GM12878 (cell line): ENCODE data around the gene HIVEP1. TPM values are rescaled to one million over a fixed set of nuclear protein-coding genes. Genes with fewer than 3 reads are reported as not detected.

Experiments used
- ATAC-seq: fragments of 200-7000 bp; cut with Tn5 transposase; 3 replicates; pipeline ENCODE4 v1.9.1; 2020; ENCODE audit warnings: mild to moderate bottlenecking, moderate library complexity
- BruUV-seq: library from RNA; stranded (reverse); fragments of 400-500 nt; replicated peaks from 2 replicates; lab custom pipeline; 2021; lab: Mats Ljungman, UMichigan
- CTCF ChIA-PET: fragments of 300-600 bp; sonication (Branson Sonifier 250); formaldehyde crosslinking; extraction: SDS; loops from one replicate; lab custom pipeline; 2021; ENCODE audit warnings: inconsistent platforms; lab: Yijun Ruan, JAX
- POLR2A ChIA-PET: fragments of 350-600 bp; formaldehyde crosslinking; extraction: SDS; loops from one replicate; lab custom pipeline; 2021; ENCODE audit warnings: inconsistent platforms; lab: Charles Lee
- RAD21 ChIA-PET: fragments of 300-600 bp; sonication (Branson Sonifier 250); formaldehyde crosslinking; loops from one replicate; lab custom pipeline; 2023; ENCODE audit warnings: antibody characterized with exemption; ENCODE audit not compliant: unreplicated experiment; lab: Charles Lee
- SMC1A ChIA-PET: fragments of 300-600 bp; sonication (Branson Sonifier 250); formaldehyde crosslinking; loops from one replicate; lab custom pipeline; 2023; ENCODE audit not compliant: unreplicated experiment, uncharacterized antibody; lab: Charles Lee
- DNase-seq: peaks from one replicate; pipeline ENCODE4 v3.0.0-alpha.2; 2011; ENCODE audit warnings: low read depth, low spot score
- FAIRE-seq: peaks from 3 replicates; lab custom pipeline; 2011; peaks lifted over from hg19 to GRCh38; lab: Jason Lieb, UNC
- H2AFZ ChIP-seq: 2 replicates; pipeline ENCODE4 v1.6.0; 2011; ENCODE audit warnings: low read depth, low read length, control low read depth; ENCODE audit not compliant: control insufficient read depth
- H3K27ac ChIP-seq: 2 replicates; pipeline ENCODE4 v1.5.1; 2011; ENCODE audit warnings: control low read depth; ENCODE audit not compliant: control insufficient read depth, insufficient read depth
- H3K27me3 ChIP-seq, 2 experiments: replicated peaks in 1 of 2; 2 replicates each; pipeline versions ENCODE4 v1.6.0 to v1.6.1; 2011; ENCODE audit warnings: low read length in 1 of 2; ENCODE audit not compliant: control insufficient read depth in 2 of 2, insufficient read depth in 2 of 2
- H3K36me3 ChIP-seq, 2 experiments: 2 replicates each; pipeline ENCODE4 v1.5.1; 2011; ENCODE audit warnings: low read length in 1 of 2; ENCODE audit not compliant: control insufficient read depth in 2 of 2, insufficient read depth in 2 of 2
- H3K4me1 ChIP-seq: 2 replicates; pipeline ENCODE4 v1.6.1; 2011; ENCODE audit warnings: mild to moderate bottlenecking, low read length, moderate library complexity, mixed read lengths; ENCODE audit not compliant: control insufficient read depth, insufficient read depth
- H3K4me2 ChIP-seq: 2 replicates; pipeline ENCODE4 v1.6.0; 2011; ENCODE audit warnings: control low read depth; ENCODE audit not compliant: control insufficient read depth, insufficient read depth
- H3K4me3 ChIP-seq: fragments of 200-600 bp; sonication (generic); 2 replicates; pipeline ENCODE4 v1.5.1; 2016
- H3K79me2 ChIP-seq: 2 replicates; pipeline ENCODE4 v1.6.0; 2011; ENCODE audit warnings: low read length; ENCODE audit not compliant: control insufficient read depth, insufficient read depth
- H3K9ac ChIP-seq: 2 replicates; pipeline ENCODE4 v1.8.0; 2011; ENCODE audit warnings: low read length, control low read depth, mixed read lengths; ENCODE audit not compliant: control insufficient read depth, insufficient read depth
- H3K9me3 ChIP-seq: replicated peaks from 3 replicates; pipeline ENCODE4 v1.5.1; 2011; ENCODE audit warnings: mild to moderate bottlenecking, low read length; ENCODE audit not compliant: control insufficient read depth, insufficient read depth
- H4K20me1 ChIP-seq: 2 replicates; pipeline ENCODE4 v1.6.0; 2011; ENCODE audit not compliant: control insufficient read depth, insufficient read depth
- CHD4 ChIP-seq: fragments of 200-600 bp; sonication (generic); IDR thresholded peaks from 2 replicates; pipeline ENCODE4 v1.6.1; 2016; ENCODE audit warnings: mild to moderate bottlenecking
- IRF5 ChIP-seq: fragments of 450-650 bp; IDR thresholded peaks from 2 replicates; pipeline ENCODE4 v1.6.1; 2017; ENCODE audit warnings: borderline replicate concordance
- MYB ChIP-seq: fragments of 150-350 bp; IDR thresholded peaks from 2 replicates; pipeline ENCODE4 v1.6.1; 2014; ENCODE audit warnings: mild to moderate bottlenecking, low read depth, low read length, borderline replicate concordance
- USF2 ChIP-seq: IDR thresholded peaks from 2 replicates; pipeline ENCODE4 v1.6.1; 2011; ENCODE audit warnings: low read depth, low read length, improper control_type of control experiment, borderline replicate concordance
- ZNF207 ChIP-seq: fragments of 450-650 bp; IDR thresholded peaks from 2 replicates; pipeline ENCODE4 v1.6.1; 2014; ENCODE audit warnings: antibody characterized with exemption, mild to moderate bottlenecking, borderline replicate concordance
- ZNF687 ChIP-seq: fragments of 450-650 bp; IDR thresholded peaks from 2 replicates; pipeline ENCODE4 v1.6.1; 2017; ENCODE audit warnings: mild to moderate bottlenecking, moderate library complexity
- WGBS: methylation state at CpG from one replicate; pipeline ENCODE4 v1.1.6; 2016; ENCODE audit warnings: low lambda C conversion rate; ENCODE audit not compliant: insufficient replicate concordance, insufficient coverage; ENCODE audit errors: missing lambda C conversion rate; 5-methylcytosine and 5-hydroxymethylcytosine counted together
- in situ Hi-C: fragments of 300-500 bp; cut with MboI; formaldehyde crosslinking; loops from 9 replicates; pipeline ENCODE4 v1.14.3; 2018; ENCODE audit warnings: mixed read lengths
- intact Hi-C: fragments of 100-400 bp; cut with micrococcal nuclease; formaldehyde crosslinking; loops from one replicate; pipeline ENCODE4 v1.14.2; 2022; ENCODE audit not compliant: unreplicated experiment
- polyA plus RNA-seq, 11 experiments: library from polyadenylated mRNA; depleted of rRNA in 4 of 11; unstranded in 6 of 11; stranded (reverse) in 5 of 11; fragments of >200 nt; fragmentation: Nextera tagmentation in 4 of 11; fragmentation: Illumina TruSeq in 1 of 11; extraction: Ambion mirVana in 4 of 11; extraction: Trizol in 1 of 11; gene quantifications; 1 replicate in 1 of 11; 2 replicates in 10 of 11; pipeline versions ENCODE4 v1.2.1 to v1.2.3, GENCODE V29; 2011 to 2016; ENCODE audit warnings: inconsistent platforms in 2 of 11, missing spikeins in 2 of 11, low read depth in 1 of 11
- total RNA-seq, 4 experiments: library from RNA; depleted of rRNA in 3 of 4; stranded (reverse); fragments of >200 nt in 3 of 4; fragmentation: Illumina TruSeq in 1 of 4; extraction: Trizol in 1 of 4; gene quantifications; 2 replicates each; pipeline versions ENCODE4 v1.2.1 to v1.2.3, GENCODE V29; 2013 to 2021

HIVEP1 gene
- total and polyA plus RNA-seq, 10 of the 15 experiments (the other 5 are each of a cell fraction or from before 2014, with no cell fraction given): 4.3 to 37.5 (median 21.6) TPM

- in situ Hi-C loops: no loop called here
- Histone ChIP-seq H2AFZ (no peak overlapping the region), H3K36me3 (peaks cover 14 to 20% of the 10 kb centered on the region in 2 experiments), H3K9me3 (no peaks in the 10 kb centered on the region; the same call in 1 of the 3 replicates), H3K27me3 (no peaks in the 10 kb centered on the region), H3K79me2 (no peaks in the 10 kb centered on the region), H3K4me2 (no peak overlapping the region), H3K4me3 (no peak overlapping the region), H4K20me1 (no peaks in the 10 kb centered on the region), H3K27ac (no peak overlapping the region), H3K9ac (no peak overlapping the region), H3K4me1 (peaks cover 5% of the 10 kb centered on the region; the same call in 1 of the 2 replicates)
- ChIA-PET SMC1A (interaction anchor here (0.6 kb wide), 1 partner anchor 344 kb away, joined by 4 read pairs; no protein-coding TSS in a partner anchor), POLR2A (no interaction called here), RAD21 (no interaction called here), CTCF (no interaction called here)
- DNase-seq (no peak), FAIRE-seq (no peak), ATAC-seq (no peak)
- WGBS: 98% methylated on average over 4 of the region's 4 CpGs
- intact Hi-C loops: no loop called here
- BruUV-seq: no TSS peak
- TF ChIP-seq ZNF207 (no peak), CHD4 (no peak), ZNF687 (no peak), IRF5 (no peak), MYB (no peak), USF2 (no peak)
These were observed 126.8 kb downstream of the HIVEP1 start for GRCh38 chr6:12138936-12139335.
